Activated CD8-positive, alpha-beta memory T cell treated with anti-CD3 and anti-CD28 coated beads, Interleukin-2, amount 50 U/mL, for 1 hour (primary cell): ENCODE data around the gene CACHD1.

Experiments used
- DNase-seq: peaks from one replicate; pipeline ENCODE4 v3.0.0-alpha.2; 2020; ENCODE audit errors: extremely low read depth

Gene CACHD1

GRCh38 chr1:64523413-64524337 lies 53.7 kb downstream of the CACHD1 start:
- no peak for DNase-seq

- no peak for DNase-seq
Observed at GRCh38 chr1:64524614-64525013, 54.7 kb downstream of the CACHD1 start.

- no peak for DNase-seq
Observed at GRCh38 chr1:64525116-64525686, 55.3 kb downstream of the CACHD1 start.

GRCh38 chr1:64526312-64526711 lies 56.4 kb downstream of the CACHD1 start:
- no peak for DNase-seq

GRCh38 chr1:64527165-64527564 lies 57.2 kb downstream of the CACHD1 start:
- DNase-seq, result no peak

- no peak for DNase-seq
Observed at GRCh38 chr1:64527786-64528185, 57.9 kb downstream of the CACHD1 start.

- no peak for DNase-seq
Observed at GRCh38 chr1:64530969-64531692, 61.2 kb downstream of the CACHD1 start.

- no peak for DNase-seq
Observed at GRCh38 chr1:64532646-64533045, 62.7 kb downstream of the CACHD1 start.

- DNase-seq, result no peak
Observed at GRCh38 chr1:64535938-64536835, 66.3 kb downstream of the CACHD1 start.

- DNase-seq, result no peak
Observed at GRCh38 chr1:64536836-64537490, 67.0 kb downstream of the CACHD1 start.

GRCh38 chr1:64537942-64538341 lies 68.0 kb downstream of the CACHD1 start:
- DNase-seq, result no peak

- DNase-seq, result no peak
Observed at GRCh38 chr1:64538389-64538788, 68.5 kb downstream of the CACHD1 start.

- no peak for DNase-seq
Observed at GRCh38 chr1:64539289-64539688, 69.4 kb downstream of the CACHD1 start.

- DNase-seq, result no peak
Observed at GRCh38 chr1:64539781-64540218, 69.9 kb downstream of the CACHD1 start.

- DNase-seq, result no peak
Observed at GRCh38 chr1:64540265-64540791, 70.4 kb downstream of the CACHD1 start.

GRCh38 chr1:64542118-64542517 lies 72.2 kb downstream of the CACHD1 start:
- no peak for DNase-seq

GRCh38 chr1:64543831-64544230 lies 73.9 kb downstream of the CACHD1 start:
- no peak for DNase-seq

- DNase-seq, result no peak
Observed at GRCh38 chr1:64545118-64545843, 75.4 kb downstream of the CACHD1 start.

- no peak for DNase-seq
Observed at GRCh38 chr1:64546013-64546412, 76.1 kb downstream of the CACHD1 start.
